PC-3 (cell line): ENCODE measurements around the gene JAKMIP1.

Source experiments
- CTCF ChIP-seq: fragments of 300-600 bp; sonication (generic); conservative IDR thresholded peaks from 2 replicates; pipeline ENCODE4 v1.5.1; 2017; ENCODE audit warnings: antibody characterized with exemption, low read depth, mild to moderate bottlenecking, low read length
- EZH2 ChIP-seq: fragments of 300-600 bp; sonication (generic); IDR thresholded peaks from one replicate; pipeline ENCODE4 v1.6.1; 2017; ENCODE audit warnings: antibody characterized with exemption, mild to moderate bottlenecking, low read length; ENCODE audit not compliant: unreplicated experiment

DNA sequence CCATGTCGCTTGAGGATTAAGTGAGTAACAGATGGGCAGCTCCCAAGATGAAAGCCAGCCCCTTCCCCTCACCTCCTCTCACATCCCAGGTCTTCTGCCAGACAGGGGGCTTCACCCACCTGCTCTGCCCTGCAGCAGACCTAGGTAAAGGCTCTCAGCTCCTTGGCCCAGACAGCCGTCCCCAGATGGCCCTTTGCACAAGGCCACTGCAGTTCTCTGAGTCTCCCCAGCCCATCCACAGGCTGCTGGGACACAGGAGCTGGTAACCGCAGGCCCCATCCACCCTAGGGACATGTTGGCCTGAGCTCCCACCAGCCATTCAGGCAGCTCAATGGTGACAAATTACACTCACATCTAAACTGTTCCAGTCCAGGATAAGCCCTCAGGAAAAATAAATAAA lies 197.4 kb downstream of the JAKMIP1 start:
- TF ChIP-seq CTCF (no peak), EZH2 (no peak)
